Mucosa of stomach (tissue), 1 donor: ENCODE measurements around the gene EIF4B.

Experiments used
- H3K27me3 ChIP-seq: one replicate; pipeline ENCODE4 v1.7.0; 2013; ENCODE audit warnings: mild to moderate bottlenecking, low read length; ENCODE audit not compliant: control insufficient read depth, insufficient read depth
- H3K36me3 ChIP-seq: one replicate; pipeline ENCODE4 v1.7.0; 2013; ENCODE audit warnings: low read length; ENCODE audit not compliant: control insufficient read depth, insufficient read depth
- H3K4me1 ChIP-seq: one replicate; pipeline ENCODE4 v1.7.0; 2013; ENCODE audit warnings: mild to moderate bottlenecking, low read length; ENCODE audit not compliant: control insufficient read depth, insufficient read depth
- H3K4me3 ChIP-seq: one replicate; pipeline ENCODE4 v1.7.0; 2013; ENCODE audit warnings: low read length
- H3K9ac ChIP-seq: one replicate; pipeline ENCODE4 v1.7.0; 2013; ENCODE audit warnings: mild to moderate bottlenecking, low read length, moderate library complexity
- H3K9me3 ChIP-seq: one replicate; pipeline ENCODE4 v1.7.0; 2013; ENCODE audit warnings: mild to moderate bottlenecking, low read length, moderate library complexity; ENCODE audit not compliant: control insufficient read depth
- donor health status: Pancreatic carcinoma.

EIF4B gene, protein sequence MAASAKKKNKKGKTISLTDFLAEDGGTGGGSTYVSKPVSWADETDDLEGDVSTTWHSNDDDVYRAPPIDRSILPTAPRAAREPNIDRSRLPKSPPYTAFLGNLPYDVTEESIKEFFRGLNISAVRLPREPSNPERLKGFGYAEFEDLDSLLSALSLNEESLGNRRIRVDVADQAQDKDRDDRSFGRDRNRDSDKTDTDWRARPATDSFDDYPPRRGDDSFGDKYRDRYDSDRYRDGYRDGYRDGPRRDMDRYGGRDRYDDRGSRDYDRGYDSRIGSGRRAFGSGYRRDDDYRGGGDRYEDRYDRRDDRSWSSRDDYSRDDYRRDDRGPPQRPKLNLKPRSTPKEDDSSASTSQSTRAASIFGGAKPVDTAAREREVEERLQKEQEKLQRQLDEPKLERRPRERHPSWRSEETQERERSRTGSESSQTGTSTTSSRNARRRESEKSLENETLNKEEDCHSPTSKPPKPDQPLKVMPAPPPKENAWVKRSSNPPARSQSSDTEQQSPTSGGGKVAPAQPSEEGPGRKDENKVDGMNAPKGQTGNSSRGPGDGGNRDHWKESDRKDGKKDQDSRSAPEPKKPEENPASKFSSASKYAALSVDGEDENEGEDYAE

GRCh38 chr12:53005986-53006809 lies at the start of gene EIF4B:
Gene EIF4B, plus strand, starts transcription at chr12:53006456. Its CDS starts 28 bp downstream, at chr12:53006484.
- peaks cover 22% of the 10 kb centered on the region for H3K4me1 ChIP-seq
- H3K9me3 ChIP-seq: no peaks in the 10 kb centered on the region
- H3K4me3 ChIP-seq: peak within 1 kb of the TSS; percentile 99
- no peaks in the 10 kb centered on the region for H3K36me3 ChIP-seq
- H3K9ac ChIP-seq: peak within 1 kb of the TSS; percentile 94
- H3K27me3 ChIP-seq: no peaks in the 10 kb centered on the region

GRCh38 chr12:52956987-52957386 lies 49.3 kb upstream of the EIF4B start:
- H3K27me3 ChIP-seq: no peaks in the 10 kb centered on the region
- no peak overlapping the region for H3K4me3 ChIP-seq
- H3K36me3 ChIP-seq: peaks cover 7% of the 10 kb centered on the region
- H3K9me3 ChIP-seq: no peaks in the 10 kb centered on the region
- H3K4me1 ChIP-seq: peaks cover 5% of the 10 kb centered on the region
- H3K9ac ChIP-seq: no peak overlapping the region

GRCh38 chr12:52964556-52965336 lies 41.5 kb upstream of the EIF4B start:
- Histone ChIP-seq H3K9ac (peak overlapping the region; percentile 8), H3K4me3 (no peak overlapping the region), H3K27me3 (peaks cover 9% of the 10 kb centered on the region)

GRCh38 chr12:52965337-52965731 lies 40.9 kb upstream of the EIF4B start:
- no peaks in the 10 kb centered on the region for H3K36me3 ChIP-seq
- no peaks in the 10 kb centered on the region for H3K9me3 ChIP-seq
- no peak overlapping the region for H3K4me3 ChIP-seq

More at GRCh38 chr12:52964556-52965336, 41.5 kb upstream of the EIF4B start:
- Histone ChIP-seq H3K36me3 (no peaks in the 10 kb centered on the region), H3K4me1 (peaks cover 7% of the 10 kb centered on the region), H3K9me3 (no peaks in the 10 kb centered on the region)

GRCh38 chr12:52969166-52969795 lies 37.0 kb upstream of the EIF4B start:
- H3K9me3 ChIP-seq: no peaks in the 10 kb centered on the region
- H3K9ac ChIP-seq: no peak overlapping the region
- no peaks in the 10 kb centered on the region for H3K36me3 ChIP-seq
- H3K4me3 ChIP-seq: no peak overlapping the region
- peaks cover 28% of the 10 kb centered on the region for H3K4me1 ChIP-seq
- H3K27me3 ChIP-seq: peaks cover 9% of the 10 kb centered on the region

More at GRCh38 chr12:52965337-52965731, 40.9 kb upstream of the EIF4B start:
- Histone ChIP-seq H3K9ac (peak overlapping the region; percentile 8), H3K4me1 (peaks cover 13% of the 10 kb centered on the region), H3K27me3 (peaks cover 9% of the 10 kb centered on the region)

GRCh38 chr12:52969828-52970569 lies 36.3 kb upstream of the EIF4B start:
- Histone ChIP-seq H3K4me1 (peaks cover 34% of the 10 kb centered on the region), H3K9ac (no peak overlapping the region), H3K27me3 (peaks cover 7% of the 10 kb centered on the region), H3K36me3 (no peaks in the 10 kb centered on the region), H3K4me3 (no peak overlapping the region), H3K9me3 (no peaks in the 10 kb centered on the region)

- no peaks in the 10 kb centered on the region for H3K36me3 ChIP-seq
- no peaks in the 10 kb centered on the region for H3K27me3 ChIP-seq
- H3K9me3 ChIP-seq: no peaks in the 10 kb centered on the region
- no peak overlapping the region for H3K9ac ChIP-seq
- H3K4me1 ChIP-seq: peaks cover 42% of the 10 kb centered on the region
- H3K4me3 ChIP-seq: no peak overlapping the region
Observed at GRCh38 chr12:52971679-52972329, 34.5 kb upstream of the EIF4B start.

DNA sequence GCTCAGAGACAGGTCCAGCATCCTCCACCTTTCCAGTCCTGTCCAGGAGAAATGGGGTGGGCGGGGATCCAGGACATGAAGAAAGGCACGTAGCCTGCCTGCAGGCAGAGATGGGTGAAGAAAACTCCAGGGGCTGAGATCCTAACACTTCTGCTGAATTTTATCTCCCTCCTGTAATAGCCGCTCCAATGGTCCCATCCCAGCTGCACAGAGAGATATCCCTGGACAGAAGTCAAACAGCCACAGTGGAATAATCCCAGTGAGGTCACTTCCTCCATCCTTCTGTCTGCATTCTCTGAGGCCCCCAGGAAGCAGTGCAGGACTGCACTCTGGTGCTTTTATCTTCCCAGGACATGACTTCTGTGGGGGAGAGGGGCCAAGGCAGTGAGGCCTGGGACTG lies 31.1 kb upstream of the EIF4B start:
- H3K27me3 ChIP-seq: no peaks in the 10 kb centered on the region
- no peaks in the 10 kb centered on the region for H3K36me3 ChIP-seq
- H3K4me1 ChIP-seq: peaks cover 37% of the 10 kb centered on the region
- no peak overlapping the region for H3K9ac ChIP-seq
- H3K9me3 ChIP-seq: no peaks in the 10 kb centered on the region
- H3K4me3 ChIP-seq: no peak overlapping the region

GRCh38 chr12:52975820-52976573 lies 30.3 kb upstream of the EIF4B start:
- Histone ChIP-seq H3K4me3 (no peak overlapping the region), H3K36me3 (no peaks in the 10 kb centered on the region), H3K4me1 (peaks cover 39% of the 10 kb centered on the region), H3K9ac (no peak overlapping the region), H3K9me3 (no peaks in the 10 kb centered on the region), H3K27me3 (no peaks in the 10 kb centered on the region)

DNA sequence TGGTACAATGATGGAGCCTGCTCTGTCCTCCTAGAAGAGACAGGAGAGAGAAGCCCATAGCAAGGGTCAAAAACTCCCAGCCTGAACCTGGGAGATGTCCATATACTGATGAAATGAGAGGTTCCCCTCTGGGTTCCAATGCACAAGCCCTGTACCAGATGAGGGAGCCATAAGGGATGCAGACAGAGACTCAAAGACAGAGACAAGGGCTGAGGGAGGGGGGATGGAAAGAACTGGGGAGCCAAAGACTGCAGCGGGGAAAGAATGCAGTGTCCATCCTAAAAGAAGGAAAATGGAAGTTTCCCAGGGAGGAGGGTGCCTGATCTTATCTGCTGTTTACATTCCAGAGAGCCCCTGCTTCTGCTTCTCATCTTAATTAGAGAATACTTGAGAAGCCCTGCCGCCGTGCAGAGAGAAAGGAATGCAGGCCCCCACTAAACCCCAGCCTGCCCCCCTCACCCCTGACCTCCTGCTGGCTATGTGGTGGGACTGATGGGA lies 29.6 kb upstream of the EIF4B start:
- no peak overlapping the region for H3K9ac ChIP-seq
- H3K9me3 ChIP-seq: no peaks in the 10 kb centered on the region
- no peak overlapping the region for H3K4me3 ChIP-seq
- H3K36me3 ChIP-seq: no peaks in the 10 kb centered on the region
- no peaks in the 10 kb centered on the region for H3K27me3 ChIP-seq
- peaks cover 36% of the 10 kb centered on the region for H3K4me1 ChIP-seq
